Caco-2 (cell line): ENCODE results near the gene SLC17A2. TPM values are rescaled to one million over a fixed set of nuclear protein-coding genes. Genes with fewer than 3 reads are reported as not detected.

Source experiments
- BruUV-seq: library from RNA; stranded (reverse); fragments of 400-500 nt; replicated peaks from 2 replicates; lab custom pipeline; 2021; lab: Mats Ljungman, UMichigan
- CTCF ChIA-PET: fragments of 300-600 bp; sonication (Branson Sonifier 250); formaldehyde crosslinking; loops from one replicate; lab custom pipeline; 2022; ENCODE audit warnings: antibody characterized with exemption; lab: Charles Lee
- POLR2A ChIA-PET: fragments of 300-600 bp; sonication (Branson Sonifier 250); formaldehyde crosslinking; loops from one replicate; lab custom pipeline; 2022; ENCODE audit warnings: antibody characterized with exemption; lab: Charles Lee
- DNase-seq, 2 experiments: peaks; one replicate each; pipeline versions ENCODE4 v3.0.0 to v3.0.0-alpha.2; 2020 to 2022
- H3K27me3 ChIP-seq: replicated peaks from 2 replicates; pipeline ENCODE4 v1.6.0; 2011; ENCODE audit warnings: low read length; ENCODE audit not compliant: control insufficient read depth, insufficient read depth
- H3K36me3 ChIP-seq: 2 replicates; pipeline ENCODE4 v1.5.1; 2011; ENCODE audit warnings: low read length; ENCODE audit not compliant: control insufficient read depth, insufficient read depth
- H3K4me1 ChIP-seq: fragments of 250-450 bp; sonication (Bioruptor Pico); 2 replicates; pipeline ENCODE4 v1.5.1; 2020; ENCODE audit warnings: mild to moderate bottlenecking
- H3K4me3 ChIP-seq: 2 replicates; pipeline ENCODE4 v1.5.1; 2011; ENCODE audit warnings: low read depth, mild to moderate bottlenecking, control low read depth, low read length
- H3K9me3 ChIP-seq: fragments of 250-450 bp; sonication (Bioruptor Pico); 2 replicates; pipeline ENCODE4 v1.5.1; 2020; ENCODE audit warnings: mild to moderate bottlenecking, moderate library complexity
- H3K27ac Mint-ChIP-seq: one replicate; pipeline ENCODE4 v1.8.0; 2022; ENCODE audit warnings: mixed read lengths; ENCODE audit not compliant: unreplicated experiment
- H3K27me3 Mint-ChIP-seq: one replicate; pipeline ENCODE4 v1.8.0; 2022; ENCODE audit warnings: mixed read lengths; ENCODE audit not compliant: insufficient read depth, unreplicated experiment
- H3K36me3 Mint-ChIP-seq: one replicate; pipeline ENCODE4 v1.8.0; 2022; ENCODE audit warnings: mild to moderate bottlenecking, mixed read lengths; ENCODE audit not compliant: insufficient read depth, unreplicated experiment
- H3K4me1 Mint-ChIP-seq: one replicate; pipeline ENCODE4 v1.8.0; 2022; ENCODE audit warnings: low read depth, mixed read lengths; ENCODE audit not compliant: unreplicated experiment
- H3K4me3 Mint-ChIP-seq: one replicate; pipeline ENCODE4 v1.8.0; 2022; ENCODE audit warnings: mild to moderate bottlenecking, moderate library complexity, mixed read lengths; ENCODE audit not compliant: unreplicated experiment
- H3K9me3 Mint-ChIP-seq: one replicate; pipeline ENCODE4 v1.8.0; 2022; ENCODE audit warnings: mixed read lengths; ENCODE audit not compliant: unreplicated experiment
- CTCF ChIP-seq, 2 experiments: fragments of 200-600 bp in 1 of 2; IDR thresholded peaks; 1 replicate in 1 of 2; 2 replicates in 1 of 2; pipeline versions ENCODE4 v1.5.1 to v1.8.0; 2011 to 2022; ENCODE audit warnings: antibody characterized with exemption in 1 of 2, control low read depth in 1 of 2, inconsistent platforms in 1 of 2, low read depth in 1 of 2, low read length in 1 of 2, mild to moderate bottlenecking in 1 of 2, moderate library complexity in 1 of 2; ENCODE audit not compliant: insufficient read depth in 1 of 2, severe bottlenecking in 1 of 2, unreplicated experiment in 1 of 2
- intact Hi-C: fragments of 100-400 bp; cut with micrococcal nuclease; formaldehyde crosslinking; loops from one replicate; pipeline ENCODE4 v1.10.0; 2022; ENCODE audit not compliant: unreplicated experiment
- total RNA-seq: library from RNA; stranded (reverse); gene quantifications from 2 replicates; pipeline ENCODE4 v1.2.3, GENCODE V29; 2022

Gene SLC17A2
- total RNA-seq, 1 experiment from 2014 or later, result not detected

- Mint-ChIP-seq H3K36me3 (no peaks in the 10 kb centered on the region), H3K27ac (no peak overlapping the region), H3K9me3 (no peaks in the 10 kb centered on the region), H3K27me3 (no peaks in the 10 kb centered on the region), H3K4me3 (no peak overlapping the region), H3K4me1 (peaks cover 28% of the 10 kb centered on the region)
- peaks cover 30% of the 10 kb centered on the region for H3K4me1 ChIP-seq
- TF ChIP-seq CTCF (IDR thresholded peaks at IDR 0.05; ENCODE audit: insufficient read depth in 1 of 2, low read depth in 1 of 2, low read length in 1 of 2, severe bottlenecking in 1 of 2, unreplicated experiment in 1 of 2), result no peak
- no peaks in the 10 kb centered on the region for H3K36me3 ChIP-seq
- no peaks in the 10 kb centered on the region for H3K27me3 ChIP-seq
- BruUV-seq, result no TSS peak
- intact Hi-C loops, result no loop called here
- DNase-seq, result no peak
- ChIA-PET POLR2A (interaction anchor here (0.5 kb wide), 1 partner anchor 675 kb away, joined by 5 read pairs; no protein-coding TSS in a partner anchor), CTCF (no interaction called here)
- H3K4me3 ChIP-seq, result no peak overlapping the region
- no peaks in the 10 kb centered on the region for H3K9me3 ChIP-seq
These were observed 34.2 kb downstream of the SLC17A2 start for GRCh38 chr6:25896252-25896651.

GRCh38 chr6:25895771-25896170 is 34.7 kb downstream of the SLC17A2 start:
- Histone ChIP-seq H3K4me1 (peaks cover 28% of the 10 kb centered on the region), H3K36me3 (no peaks in the 10 kb centered on the region), H3K9me3 (no peaks in the 10 kb centered on the region), H3K27me3 (no peaks in the 10 kb centered on the region), H3K4me3 (no peak overlapping the region)
- BruUV-seq, result no TSS peak
- POLR2A ChIA-PET, result no interaction called here
- Mint-ChIP-seq H3K27ac (no peak overlapping the region), H3K4me1 (peaks cover 24% of the 10 kb centered on the region), H3K9me3 (no peaks in the 10 kb centered on the region), H3K36me3 (no peaks in the 10 kb centered on the region), H3K27me3 (no peaks in the 10 kb centered on the region), H3K4me3 (no peak overlapping the region)
- intact Hi-C loops, result no loop called here
- CTCF ChIA-PET, result no interaction called here
- no peak for TF ChIP-seq CTCF (IDR thresholded peaks at IDR 0.05; ENCODE audit: insufficient read depth in 1 of 2, low read depth in 1 of 2, low read length in 1 of 2, severe bottlenecking in 1 of 2, unreplicated experiment in 1 of 2)
- DNase-seq, result no peak

- no peak for TF ChIP-seq CTCF (IDR thresholded peaks at IDR 0.05; ENCODE audit: insufficient read depth in 1 of 2, low read depth in 1 of 2, low read length in 1 of 2, severe bottlenecking in 1 of 2, unreplicated experiment in 1 of 2)
- CTCF ChIA-PET, result no interaction called here
- Histone ChIP-seq H3K27me3 (no peaks in the 10 kb centered on the region), H3K9me3 (no peaks in the 10 kb centered on the region), H3K36me3 (no peaks in the 10 kb centered on the region), H3K4me3 (no peak overlapping the region), H3K4me1 (peaks cover 8% of the 10 kb centered on the region)
- Mint-ChIP-seq H3K36me3 (no peaks in the 10 kb centered on the region), H3K4me1 (peaks cover 7% of the 10 kb centered on the region), H3K9me3 (no peaks in the 10 kb centered on the region), H3K27me3 (no peaks in the 10 kb centered on the region), H3K27ac (no peak overlapping the region), H3K4me3 (no peak overlapping the region)
- intact Hi-C loops, result loop anchor here (5.0 kb wide), 2 partner anchors 99 to 626 kb away; no protein-coding TSS in a partner anchor
- DNase-seq, result no peak
- BruUV-seq, result no TSS peak
- POLR2A ChIA-PET, result no interaction called here
These were observed 36.7 kb downstream of the SLC17A2 start for GRCh38 chr6:25893778-25894177.
